Cardiac septum (tissue), 1 donor: ENCODE data around the gene AKAP8. TPM values are rescaled to one million over a fixed set of nuclear protein-coding genes. Genes with fewer than 3 reads are reported as not detected.
A peak's percentile ranks its signal among the peaks of the same experiment; 100 is the strongest.
"Not testable (repeated sequence)": the region's sequence is repeated elsewhere in the genome, so short reads cannot be mapped to it uniquely, and the experiment has no call there.

Experiments
- DNase-seq: peaks from one replicate; pipeline ENCODE4 v3.0.0-alpha.2; 2020; ENCODE audit warnings: low spot score
- intact Hi-C: fragments of 100-400 bp; cut with DNase I; formaldehyde crosslinking; loops from one replicate; pipeline ENCODE4 v1.14.0; 2022
- total RNA-seq: library from RNA; stranded (reverse); fragmentation: NEBNext Ultra II Directional; extraction: Animal tissue kit (Norgen Biotek cat#: 25700); gene quantifications from one replicate; pipeline ENCODE4 v1.2.1, GENCODE V29; 2021
- donor health status: DM: no; HTN: no; CAD: no.

The AKAP8 gene
- total RNA-seq, 1 donor from 2014 or later: 19.2 TPM

DNA sequence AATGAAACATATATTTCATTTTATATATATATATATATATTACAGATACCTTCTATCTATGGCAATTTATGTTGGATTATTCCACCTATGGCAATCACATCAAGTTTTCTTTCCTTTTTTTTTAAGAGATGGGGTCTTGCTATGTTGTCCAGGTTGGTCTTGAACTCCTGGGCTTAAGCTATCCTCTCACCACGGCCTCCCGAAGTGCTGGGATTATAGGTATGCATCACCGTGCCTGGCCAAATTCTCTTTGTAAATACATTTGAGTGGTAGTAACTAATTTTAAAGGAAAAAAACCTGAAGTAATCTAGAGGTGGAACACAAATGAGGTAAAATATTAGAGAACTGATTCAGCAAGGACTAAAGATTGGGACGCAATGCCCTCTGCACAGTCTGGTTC lies 25.7 kb downstream of the AKAP8 start:
- intact Hi-C loops: no loop called here
- no peak for DNase-seq

DNA sequence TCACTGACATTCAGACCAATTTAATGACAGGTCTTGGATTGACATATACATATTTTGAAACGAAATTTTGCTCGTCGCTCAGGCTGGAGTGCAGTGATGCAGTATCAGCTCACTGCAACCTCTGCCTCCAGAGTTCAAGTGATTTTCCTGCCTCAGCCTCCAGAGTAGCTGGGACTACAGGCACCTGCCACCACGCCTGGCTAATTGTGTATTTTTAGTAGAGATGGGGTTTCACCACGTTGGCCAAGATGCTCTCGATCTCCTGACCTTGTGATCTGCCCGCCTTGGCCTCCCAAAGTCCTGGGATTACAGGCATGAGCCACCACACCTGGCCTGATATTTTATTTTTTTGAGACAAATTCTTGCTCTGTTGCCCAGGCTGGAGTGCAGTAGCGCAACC lies 27.1 kb downstream of the AKAP8 start:
- intact Hi-C loops, DNase-seq: not testable (repeated sequence)

DNA sequence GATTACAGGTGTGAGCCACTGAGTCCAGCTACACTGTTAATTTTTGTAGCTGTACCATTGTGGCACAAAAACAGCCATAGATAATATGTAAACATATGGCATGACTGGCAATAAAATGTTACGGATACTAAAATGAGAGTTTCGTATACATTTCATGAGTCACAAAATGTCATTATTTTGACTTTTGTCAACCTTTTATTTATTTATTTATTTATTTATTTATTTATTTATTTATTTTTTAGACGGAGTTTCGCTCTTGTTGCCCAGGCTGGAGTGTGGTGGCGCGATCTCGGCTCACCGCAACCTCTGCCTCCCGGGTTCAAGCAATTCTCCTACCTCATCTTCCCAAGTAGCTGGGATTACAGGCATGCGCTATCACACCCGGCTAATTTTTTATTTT lies 38.3 kb downstream of the AKAP8 start:
- DNase-seq, intact Hi-C loops: not testable (repeated sequence)

DNA sequence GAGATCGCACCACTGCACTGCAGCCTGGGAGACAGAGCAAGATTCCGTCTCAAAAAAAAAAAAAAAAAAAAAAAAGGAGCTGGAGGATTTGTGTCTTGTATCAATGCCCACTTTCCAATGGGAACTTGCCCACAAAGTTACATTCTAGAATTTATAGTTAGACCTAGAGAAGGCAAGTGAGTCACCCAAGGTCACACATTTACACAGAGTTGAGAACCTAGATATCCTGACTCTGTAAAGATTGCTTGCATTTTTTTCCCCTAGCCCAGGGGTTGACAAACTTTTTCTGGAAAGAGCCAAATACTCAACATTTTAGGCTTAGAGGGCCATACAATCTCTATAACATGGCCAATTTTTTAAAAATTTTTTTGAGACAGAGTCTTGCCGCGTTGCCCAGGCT lies 39.5 kb downstream of the AKAP8 start:
- no peak for DNase-seq
- intact Hi-C loops: no loop called here

DNA sequence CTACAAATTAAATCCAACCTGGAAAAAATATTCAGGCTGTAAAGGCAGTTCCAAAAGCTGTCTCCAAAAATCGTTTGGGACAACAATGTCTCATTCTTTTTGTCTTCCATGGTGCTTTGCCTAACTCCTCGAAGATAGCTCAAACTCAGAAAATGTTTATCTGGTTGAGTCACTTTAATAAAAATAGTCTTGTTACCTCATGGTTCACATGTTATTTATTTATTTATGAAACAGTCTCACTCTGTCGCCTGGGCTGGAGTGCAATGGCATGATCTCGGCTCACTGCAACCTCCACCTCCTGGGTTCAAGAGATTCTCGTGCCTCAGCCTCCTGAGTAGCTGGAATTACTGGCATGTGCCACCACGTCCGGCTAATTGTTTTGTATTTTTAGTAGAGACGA lies 42.4 kb downstream of the AKAP8 start:
- intact Hi-C loops: no loop called here

DNA sequence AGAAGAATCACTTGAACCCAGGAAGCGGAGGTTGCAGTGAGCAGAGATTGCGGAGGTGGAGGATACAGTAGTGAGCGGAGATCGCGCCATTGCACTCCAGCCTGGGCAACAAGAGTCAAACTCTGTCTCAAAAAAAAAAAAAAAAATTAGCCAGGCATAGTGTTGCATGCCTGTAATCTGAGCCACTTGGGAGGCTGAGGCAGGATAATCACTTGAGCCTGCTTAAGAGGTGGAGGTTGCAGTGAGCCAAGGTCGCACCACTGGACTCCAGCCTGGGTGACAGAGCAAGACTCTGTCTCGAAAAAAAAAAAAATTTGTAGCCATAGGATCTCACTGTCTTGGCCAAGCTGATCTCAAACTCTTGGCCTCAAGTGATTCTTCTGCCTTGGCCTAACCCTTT lies 43.6 kb downstream of the AKAP8 start:
- DNase-seq, intact Hi-C loops: not testable (repeated sequence)

More for the DNA sequence above, 42.4 kb downstream of the AKAP8 start:
- DNase-seq: no peak

DNA sequence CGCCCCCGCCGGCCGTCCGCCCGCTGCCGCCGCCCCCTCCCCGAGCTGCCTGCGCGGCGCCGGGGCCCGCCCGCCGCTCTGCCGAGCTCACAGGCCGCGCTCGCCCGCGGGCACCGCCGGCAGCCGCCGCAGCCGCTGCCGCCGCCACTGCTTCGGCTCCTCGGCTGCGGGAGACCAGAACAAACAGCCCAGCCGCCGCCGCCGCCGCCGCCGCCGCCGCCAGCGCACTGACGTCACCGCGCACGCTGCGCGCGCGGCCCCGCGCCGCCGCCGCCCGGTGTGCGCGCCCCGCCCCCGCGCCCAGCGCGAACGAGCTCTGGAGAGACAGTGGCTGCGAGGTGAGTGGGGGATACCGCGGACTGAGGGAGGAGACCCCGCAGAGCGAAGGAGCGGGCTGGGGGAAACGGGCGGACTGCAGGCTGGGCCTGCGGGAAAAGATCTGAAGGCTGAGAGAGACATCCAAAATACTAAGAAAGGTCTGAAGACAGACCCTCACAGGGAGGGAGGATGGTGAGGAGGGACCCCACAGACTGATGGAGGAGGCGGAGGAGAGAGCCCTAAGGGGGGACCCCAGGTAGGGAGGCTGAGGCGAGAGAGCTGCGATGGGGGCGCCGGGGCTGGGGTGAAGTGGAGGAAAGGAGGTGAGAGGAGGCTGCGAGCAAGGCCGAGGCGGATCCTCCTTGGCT lies 47.1 kb downstream of the AKAP8 start, which contains the start of gene BRD4:
Gene BRD4, minus strand, starts transcription at position 229 of the 686 bp plus-strand sequence. CDS start 59,440 bp downstream, outside the sequence.
- intact Hi-C loops: loop anchor here (5.0 kb wide), 1 partner anchor 50 kb away; no protein-coding TSS in a partner anchor
- DNase-seq: peak; percentile 83

DNA sequence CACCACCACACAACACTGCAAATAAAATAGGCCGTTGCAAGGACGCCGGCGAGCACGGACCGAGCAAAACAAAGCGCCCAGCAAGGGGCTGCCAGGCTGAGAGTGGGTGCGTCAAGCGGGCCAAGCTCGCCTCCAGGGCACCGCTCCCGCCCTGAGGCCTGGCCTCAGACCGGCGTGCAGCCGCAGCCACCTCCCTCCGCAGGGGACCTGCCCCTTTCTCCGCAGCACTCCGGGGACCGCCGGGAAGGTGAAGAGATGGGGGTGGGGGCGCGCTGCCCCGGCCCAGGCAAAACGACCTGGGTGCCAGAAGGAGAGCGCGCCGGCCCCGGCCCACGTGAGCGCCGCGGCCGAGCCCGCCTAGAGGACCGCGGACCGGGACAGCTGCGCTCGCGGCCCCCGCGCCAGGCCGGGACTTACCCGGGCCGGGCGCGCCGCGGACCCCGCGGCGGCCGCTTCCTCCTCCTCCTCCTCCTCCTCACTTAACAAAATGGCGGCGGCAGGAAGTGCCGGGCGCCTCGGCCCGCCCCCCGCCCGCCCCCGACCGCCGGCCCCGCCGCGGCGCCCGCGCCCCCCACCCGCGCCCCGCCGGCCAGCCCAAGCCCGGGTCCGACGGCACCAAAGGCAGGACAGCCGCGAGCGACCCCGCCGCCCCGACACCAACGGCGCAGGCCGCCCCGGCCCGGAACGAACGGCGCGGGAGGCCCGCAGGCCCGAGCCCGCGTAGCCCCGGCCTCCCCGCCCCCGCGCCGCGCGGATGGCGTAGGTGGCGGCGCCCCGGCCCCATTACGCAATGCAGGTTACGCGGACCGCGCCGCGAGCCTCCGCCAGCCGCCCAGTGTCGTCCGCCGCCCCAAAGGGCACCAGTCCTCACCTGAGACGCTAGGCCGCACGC lies 47.9 kb downstream of the AKAP8 start:
- DNase-seq: no peak
- intact Hi-C loops: loop anchor here (5.0 kb wide), 1 partner anchor 49 kb away; no protein-coding TSS in a partner anchor

DNA sequence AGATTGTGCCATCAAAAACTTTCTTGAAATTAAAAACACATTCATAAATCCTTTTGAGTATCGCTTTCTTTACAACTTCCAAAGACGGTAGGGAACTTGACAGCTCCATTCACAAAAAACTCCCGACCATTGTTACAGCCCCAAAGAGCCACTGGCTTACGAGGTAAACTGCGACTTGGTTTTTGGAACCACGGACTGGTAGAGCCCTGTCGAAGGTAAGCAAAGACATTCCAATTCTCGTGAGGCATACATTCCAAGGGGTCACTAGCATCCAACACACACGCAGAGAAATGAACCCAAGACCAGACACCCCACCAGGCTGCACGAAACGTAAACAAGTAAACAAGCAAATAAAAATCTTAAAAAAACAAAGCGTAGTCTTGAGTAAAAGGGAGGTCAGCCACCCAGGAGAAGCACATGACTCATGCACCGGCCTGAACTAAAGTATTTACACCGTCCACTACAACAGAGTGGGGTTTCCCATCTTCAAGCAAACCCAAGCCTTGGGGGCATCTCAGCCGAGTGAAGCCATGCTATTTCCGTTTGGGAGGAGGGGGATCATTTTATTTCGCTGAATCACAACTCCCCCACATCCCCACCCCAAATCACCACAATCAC lies 48.7 kb downstream of the AKAP8 start:
- intact Hi-C loops: loop anchor here (5.0 kb wide), 1 partner anchor 49 kb away; no protein-coding TSS in a partner anchor
- DNase-seq: no peak

DNA sequence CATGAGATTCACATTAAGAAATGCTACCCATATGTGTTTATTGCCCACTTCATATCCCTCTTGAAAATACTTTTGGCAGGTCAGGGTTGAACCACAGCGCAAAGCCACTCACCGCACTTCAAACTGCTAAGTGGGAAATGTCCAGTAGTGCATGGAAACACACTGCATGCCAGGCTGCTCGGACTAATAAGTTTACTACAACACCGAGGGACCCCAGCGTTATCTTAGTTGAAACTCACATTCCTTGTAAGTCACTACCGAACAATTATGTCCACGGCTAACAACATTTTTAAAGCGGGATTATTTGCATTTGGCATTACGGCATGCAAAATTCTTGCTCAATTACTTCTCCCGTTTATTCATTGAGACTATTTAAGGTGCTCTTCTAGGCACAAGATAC lies 51.3 kb downstream of the AKAP8 start:
- DNase-seq: no peak
- intact Hi-C loops: no loop called here

DNA sequence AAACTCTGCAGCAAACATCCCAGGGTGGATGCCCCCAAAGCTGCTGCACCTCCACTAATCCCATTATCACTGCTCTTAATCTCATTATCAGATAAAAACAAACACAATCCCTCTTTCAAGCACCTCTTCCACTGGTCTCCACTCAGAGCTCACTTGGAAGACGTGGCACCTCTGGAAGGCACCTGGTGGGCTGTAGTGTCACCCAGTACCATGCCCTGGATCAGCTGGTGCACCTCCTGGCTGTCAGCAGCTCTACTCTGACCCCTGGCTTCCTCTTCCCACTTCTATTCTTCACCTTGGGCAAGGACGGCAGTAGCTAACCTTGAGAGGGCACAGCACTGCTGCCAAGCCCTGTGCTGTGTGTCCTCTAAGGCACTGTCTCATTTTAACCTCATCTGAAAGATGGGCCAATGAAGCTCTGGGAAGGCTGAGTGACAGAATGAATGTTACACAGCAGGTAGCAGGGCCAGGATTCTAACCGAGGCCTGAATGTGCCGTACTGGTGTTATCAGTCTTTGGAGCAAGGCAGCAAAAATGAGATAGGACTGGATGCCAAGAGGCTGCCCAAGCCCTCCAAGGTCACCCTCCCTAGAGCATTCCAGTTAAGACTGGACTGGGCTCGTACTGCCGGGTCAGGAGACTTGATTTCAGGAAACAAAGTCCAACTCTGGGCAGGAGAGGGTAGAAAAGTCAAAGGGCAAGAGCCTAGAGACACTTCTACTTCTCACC lies 54.6 kb downstream of the AKAP8 start:
- intact Hi-C loops: no loop called here
- no peak for DNase-seq

DNA sequence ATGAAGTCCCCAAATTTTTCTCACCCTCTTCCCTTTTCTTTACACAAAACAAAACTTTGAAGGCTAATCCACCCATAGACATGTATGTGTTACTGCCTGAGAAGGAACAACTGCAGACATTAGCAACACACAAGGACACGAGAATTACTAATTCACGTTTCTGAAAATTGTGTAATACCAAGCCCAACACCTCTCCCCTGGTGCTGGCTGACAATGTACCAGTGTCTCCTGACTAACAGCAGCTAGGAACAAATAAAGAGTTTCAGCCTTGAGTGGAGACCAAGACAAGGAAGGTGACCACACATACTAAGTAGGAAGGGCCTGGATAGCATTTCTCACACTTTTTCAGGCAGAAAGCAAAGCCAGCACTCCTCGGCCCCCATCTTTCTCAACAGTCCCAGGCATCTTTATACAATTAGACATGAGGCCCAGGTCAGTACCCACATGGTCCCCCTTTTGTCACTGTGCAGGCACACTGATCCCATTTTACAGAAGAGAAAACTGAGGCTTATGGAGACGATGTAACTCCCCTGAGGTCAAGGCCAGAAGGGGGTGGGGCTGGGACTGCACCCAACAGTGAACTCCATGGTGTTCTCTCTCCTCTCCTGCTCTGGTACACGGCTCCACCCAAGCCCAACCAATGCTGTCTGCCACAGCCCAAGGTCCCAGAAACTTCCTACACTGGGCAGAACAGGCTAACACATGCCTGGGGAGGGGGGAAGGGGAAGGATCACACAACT lies 55.9 kb downstream of the AKAP8 start:
- no peak for DNase-seq
- intact Hi-C loops: no loop called here

DNA sequence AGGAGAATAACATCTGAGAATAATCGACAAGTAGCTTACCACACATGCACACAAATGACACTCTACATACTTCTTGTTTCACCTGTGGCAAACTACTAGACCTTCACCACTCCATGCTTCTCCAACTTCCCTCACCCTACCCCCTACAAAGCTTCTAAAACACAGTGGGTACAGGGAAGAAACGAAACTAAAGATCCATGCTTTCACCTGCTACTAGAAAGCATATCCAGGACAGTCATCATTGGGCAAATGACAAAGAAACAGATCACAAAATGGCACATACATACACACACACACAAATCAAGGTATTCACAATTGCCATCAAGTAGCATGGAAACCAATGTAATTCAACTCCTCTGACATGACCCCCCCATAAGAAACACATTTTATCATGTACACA lies 57.8 kb downstream of the AKAP8 start:
- DNase-seq: no peak
- intact Hi-C loops: no loop called here

DNA sequence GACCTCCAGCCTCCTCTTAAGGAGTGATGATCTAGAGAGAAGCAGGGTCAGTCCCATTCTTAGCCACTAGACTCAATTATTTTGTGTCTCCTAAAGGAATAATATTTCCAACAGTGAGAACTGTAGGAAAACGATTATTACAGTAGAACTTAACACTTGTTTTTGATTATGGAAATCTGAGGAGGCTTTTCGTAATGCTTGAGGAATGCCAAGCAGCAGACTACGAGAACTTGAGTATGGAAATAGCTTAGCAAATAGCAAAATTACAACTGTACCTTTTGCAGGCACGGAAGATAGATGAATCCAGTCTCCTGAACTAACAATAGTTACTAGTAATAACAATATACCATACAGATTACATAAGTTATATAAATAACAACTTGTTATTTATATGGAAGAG lies 59.5 kb downstream of the AKAP8 start:
- DNase-seq: no peak
- intact Hi-C loops: no loop called here

DNA sequence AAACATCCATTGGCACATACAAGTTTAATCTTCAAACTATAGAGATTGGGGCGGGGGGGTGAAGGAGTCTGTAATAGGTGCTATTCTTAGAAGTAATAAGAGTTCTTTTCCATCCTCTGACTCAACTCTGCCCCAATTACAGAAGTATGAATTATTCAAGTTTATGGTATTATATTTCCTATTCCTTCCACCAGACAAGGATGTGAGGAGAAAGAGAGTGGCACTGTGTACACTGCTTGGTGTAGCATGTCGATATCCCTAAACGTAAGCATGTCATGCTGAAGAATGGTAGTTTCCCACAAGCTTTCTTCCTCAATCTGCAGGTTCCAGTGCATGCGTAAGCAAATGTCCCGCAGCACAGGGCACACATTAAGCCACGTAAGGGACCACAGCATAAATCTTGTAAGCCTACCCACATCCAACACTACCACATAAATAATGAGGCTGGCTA lies 61.3 kb downstream of the AKAP8 start:
- DNase-seq: no peak
- intact Hi-C loops: no loop called here

DNA sequence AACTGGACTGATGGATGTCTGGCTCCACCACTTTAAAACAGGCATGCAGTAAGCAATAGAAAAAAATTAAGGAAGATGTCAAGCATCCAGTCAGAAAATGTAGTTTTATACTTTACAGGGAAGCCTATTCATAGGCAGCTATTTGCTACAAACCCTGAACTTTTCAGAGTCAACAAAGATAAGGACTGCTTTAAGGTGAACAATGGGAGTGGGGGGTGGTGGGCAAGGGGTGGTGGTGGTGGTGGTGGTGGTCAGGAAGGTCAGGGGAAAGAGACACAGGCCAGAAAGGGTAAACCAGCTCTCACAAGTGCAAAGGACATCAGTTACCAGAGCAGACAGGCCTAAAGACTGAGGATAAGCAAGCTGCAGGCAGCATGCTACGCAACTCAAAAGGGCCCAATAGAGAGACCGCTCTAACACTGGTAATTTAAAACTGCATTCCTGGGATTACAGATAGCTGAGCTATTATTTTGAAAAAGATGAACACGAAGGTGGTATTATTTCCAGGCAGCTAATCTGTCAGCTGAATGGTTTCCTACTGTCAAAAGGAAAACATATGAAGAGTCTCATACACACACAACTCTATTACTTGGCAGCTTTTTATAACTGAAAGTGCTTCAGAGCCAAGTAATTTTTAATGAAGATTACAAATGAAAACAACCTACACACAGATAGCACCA lies 62.1 kb downstream of the AKAP8 start:
- intact Hi-C loops: no loop called here
- no peak for DNase-seq

DNA sequence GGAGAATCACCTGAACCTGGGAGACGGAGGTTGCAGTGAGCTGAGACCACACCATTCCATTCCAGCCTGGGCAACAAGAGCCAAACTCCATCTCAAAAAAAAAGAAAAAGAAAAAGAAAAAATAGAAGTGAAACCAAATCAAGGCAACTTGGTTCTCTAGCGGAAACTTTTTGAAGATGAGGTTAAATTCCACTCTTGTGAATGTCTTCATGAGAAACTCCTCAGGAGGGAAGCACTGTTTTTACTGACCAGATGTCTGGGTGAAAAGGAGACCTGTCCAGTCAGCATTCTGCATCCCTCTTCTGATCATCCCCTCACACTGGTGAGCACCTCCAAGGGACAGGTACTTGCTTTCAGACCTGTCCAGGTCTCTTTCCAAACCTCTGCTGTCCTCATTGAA lies 63.1 kb downstream of the AKAP8 start:
- no peak for DNase-seq
- intact Hi-C loops: no loop called here

DNA sequence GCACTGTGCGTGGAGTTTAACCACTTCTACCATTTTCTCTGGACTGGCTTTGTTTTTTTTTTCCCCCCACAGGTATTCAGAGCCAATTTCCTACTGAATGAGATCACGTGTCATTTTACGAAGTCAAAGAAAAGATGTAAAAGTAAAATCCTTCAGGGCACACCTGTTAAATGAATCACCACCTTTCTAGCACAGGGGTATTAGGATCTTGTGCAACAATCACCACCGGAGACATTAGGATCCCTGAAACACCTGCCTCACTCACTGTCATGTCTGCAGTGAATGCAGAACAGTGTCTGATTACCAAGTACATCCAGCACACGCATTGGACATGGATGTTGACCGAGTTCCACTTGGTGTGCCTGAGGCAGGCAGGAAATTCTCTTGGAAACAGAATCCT lies 64.5 kb downstream of the AKAP8 start:
- intact Hi-C loops: no loop called here
- no peak for DNase-seq
